IMR-90 (cell line): ENCODE measurements around the gene CCDC33.

Experiments
- CHD1 ChIP-seq: IDR thresholded peaks from 2 replicates; pipeline ENCODE4 v1.6.1; 2012; ENCODE audit warnings: low read depth, low read length, improper control_type of control experiment
- FOS ChIP-seq: fragments of 150-350 bp; IDR thresholded peaks from 2 replicates; pipeline ENCODE4 v1.6.1; 2016; ENCODE audit warnings: low read depth, low read length
- MXI1 ChIP-seq: IDR thresholded peaks from 2 replicates; pipeline ENCODE4 v1.6.1; 2012; ENCODE audit warnings: low read depth, mild to moderate bottlenecking, low read length, moderate library complexity, borderline replicate concordance
- POLR2A ChIP-seq: IDR thresholded peaks from 2 replicates; pipeline ENCODE4 v1.6.1; 2012; ENCODE audit warnings: mild to moderate bottlenecking, low read depth, low read length
- RFX5 ChIP-seq: IDR thresholded peaks from 2 replicates; pipeline ENCODE4 v1.8.0; 2012; ENCODE audit warnings: low read depth, mild to moderate bottlenecking, low read length, moderate library complexity
- TF ChIP-seq, protein P1 (sequence below): conservative IDR thresholded peaks from 2 replicates; pipeline ENCODE4 v1.5.1; 2012; ENCODE audit warnings: mild to moderate bottlenecking, low read depth, low read length, improper control_type of control experiment

DNA sequence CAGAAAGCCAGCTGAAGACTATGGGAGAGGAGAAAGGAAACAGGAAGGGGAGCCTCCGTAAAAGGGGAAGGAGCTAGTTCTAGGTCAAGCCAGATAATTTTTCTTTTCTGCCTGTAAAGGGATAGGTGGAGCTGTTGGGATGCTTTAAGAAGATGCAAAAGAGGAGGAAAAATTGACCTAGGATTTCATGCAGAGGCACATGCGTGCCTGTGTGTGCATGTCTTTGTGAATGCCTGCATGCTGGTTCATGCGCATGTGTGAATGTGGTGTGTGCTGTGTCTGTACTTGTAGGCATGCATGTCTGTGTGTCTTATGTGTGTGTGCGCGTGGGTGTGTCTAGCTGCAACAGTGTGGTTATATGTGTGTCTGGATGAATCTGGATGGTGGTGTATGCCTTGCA lies 27.3 kb downstream of the CCDC33 start:
- no peak for TF ChIP-seq FOS
- TF ChIP-seq, protein P1, sequence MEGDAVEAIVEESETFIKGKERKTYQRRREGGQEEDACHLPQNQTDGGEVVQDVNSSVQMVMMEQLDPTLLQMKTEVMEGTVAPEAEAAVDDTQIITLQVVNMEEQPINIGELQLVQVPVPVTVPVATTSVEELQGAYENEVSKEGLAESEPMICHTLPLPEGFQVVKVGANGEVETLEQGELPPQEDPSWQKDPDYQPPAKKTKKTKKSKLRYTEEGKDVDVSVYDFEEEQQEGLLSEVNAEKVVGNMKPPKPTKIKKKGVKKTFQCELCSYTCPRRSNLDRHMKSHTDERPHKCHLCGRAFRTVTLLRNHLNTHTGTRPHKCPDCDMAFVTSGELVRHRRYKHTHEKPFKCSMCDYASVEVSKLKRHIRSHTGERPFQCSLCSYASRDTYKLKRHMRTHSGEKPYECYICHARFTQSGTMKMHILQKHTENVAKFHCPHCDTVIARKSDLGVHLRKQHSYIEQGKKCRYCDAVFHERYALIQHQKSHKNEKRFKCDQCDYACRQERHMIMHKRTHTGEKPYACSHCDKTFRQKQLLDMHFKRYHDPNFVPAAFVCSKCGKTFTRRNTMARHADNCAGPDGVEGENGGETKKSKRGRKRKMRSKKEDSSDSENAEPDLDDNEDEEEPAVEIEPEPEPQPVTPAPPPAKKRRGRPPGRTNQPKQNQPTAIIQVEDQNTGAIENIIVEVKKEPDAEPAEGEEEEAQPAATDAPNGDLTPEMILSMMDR, result no peak
- no peak for TF ChIP-seq RFX5
- no peak for TF ChIP-seq POLR2A
- no peak for TF ChIP-seq MXI1
- TF ChIP-seq CHD1, result no peak
